ENCODE data around the gene CTR9.
A peak's percentile ranks its signal among the peaks of the same experiment; 100 is the strongest.
"Not testable (repeated sequence)": the region's sequence is repeated elsewhere in the genome, so short reads cannot be mapped to it uniquely, and the experiment has no call there.

The CTR9 gene

GRCh38 chr11:10785146-10785474, 34.1 kb downstream of the CTR9 start:
- DNase-seq = no peak

GRCh38 chr11:10786451-10786850, 35.4 kb downstream of the CTR9 start:
- DNase-seq = no peak

- peak; percentile 91 for DNase-seq
Measured at GRCh38 chr11:10792385-10793068, 41.5 kb downstream of the CTR9 start.

- DNase-seq = no peak
Measured at GRCh38 chr11:10793470-10794255, 42.6 kb downstream of the CTR9 start.

GRCh38 chr11:10796191-10796590, 45.1 kb downstream of the CTR9 start:
- DNase-seq = no peak

- DNase-seq = no peak
Measured at GRCh38 chr11:10797001-10797400, 46.0 kb downstream of the CTR9 start.

- DNase-seq = no peak
Measured at GRCh38 chr11:10797531-10797930, 46.5 kb downstream of the CTR9 start.

- no peak for DNase-seq
Measured at GRCh38 chr11:10798330-10798928, 47.4 kb downstream of the CTR9 start.

- no peak for DNase-seq
Measured at GRCh38 chr11:10800292-10800691, 49.2 kb downstream of the CTR9 start.

GRCh38 chr11:10803676-10804075, 52.6 kb downstream of the CTR9 start:
- DNase-seq = no peak

- no peak for DNase-seq
Measured at GRCh38 chr11:10805741-10806140, 54.7 kb downstream of the CTR9 start.

GRCh38 chr11:10806206-10806605, 55.2 kb downstream of the CTR9 start:
- no peak for DNase-seq

GRCh38 chr11:10807493-10808234, 56.6 kb downstream of the CTR9 start:
- DNase-seq = peak; percentile 59

- DNase-seq = no peak
Measured at GRCh38 chr11:10808235-10808552, 57.1 kb downstream of the CTR9 start.

GRCh38 chr11:10808553-10809372, 57.7 kb downstream of the CTR9 start, which contains the start of gene EIF4G2:
TSS of gene EIF4G2 (minus strand) at chr11:10808926.
- peak; percentile 96 for DNase-seq

- DNase-seq = peak; percentile 66
Measured at GRCh38 chr11:10809373-10810160, 58.5 kb downstream of the CTR9 start.

GRCh38 chr11:10813945-10814344, 62.9 kb downstream of the CTR9 start:
- no peak for DNase-seq

GRCh38 chr11:10818594-10818993, 67.5 kb downstream of the CTR9 start:
- DNase-seq = no peak

GRCh38 chr11:10822491-10822890, 71.4 kb downstream of the CTR9 start:
- DNase-seq = not testable (repeated sequence)

GRCh38 chr11:10823152-10823579, 72.1 kb downstream of the CTR9 start:
- DNase-seq = no peak

- no peak for DNase-seq
Measured at GRCh38 chr11:10824888-10825287, 73.8 kb downstream of the CTR9 start.

GRCh38 chr11:10828402-10828801, 77.4 kb downstream of the CTR9 start:
- no peak for DNase-seq

Data from CD4-positive, alpha-beta T cell treated with Interleukin-17A for 4 hours (primary cell).